OCI-LY7 (cell line): ENCODE results near the gene TRIM22.

ENCODE experiments used
- CTCF ChIP-seq: fragments of 200-600 bp; sonication (generic); conservative IDR thresholded peaks from 2 replicates; pipeline ENCODE4 v1.5.1; 2014; ENCODE audit warnings: mild to moderate bottlenecking, antibody characterized with exemption, low read length, moderate library complexity, mixed read lengths
- EZH2phosphoT487 ChIP-seq: fragments of 200-600 bp; sonication (generic); IDR thresholded peaks from 2 replicates; pipeline ENCODE4 v1.6.1; 2018; ENCODE audit warnings: low read depth, borderline replicate concordance, mild to moderate bottlenecking, mixed run types, antibody characterized with exemption, low read length, moderate library complexity, mixed read lengths

GRCh38 chr11:5705688-5706087, 16.1 kb downstream of the TRIM22 start:
- TF ChIP-seq CTCF: no peak
- TF ChIP-seq EZH2phosphoT487: no peak
